ENCODE measurements around the gene SYNE2.

- TF ChIP-seq POLR2A (IDR thresholded peaks at IDR 0.05; ENCODE audit: low read depth) (no peak), POLR2AphosphoS5 (IDR thresholded peaks at IDR 0.05) (no peak)
- TF ChIP-seq, protein P1, sequence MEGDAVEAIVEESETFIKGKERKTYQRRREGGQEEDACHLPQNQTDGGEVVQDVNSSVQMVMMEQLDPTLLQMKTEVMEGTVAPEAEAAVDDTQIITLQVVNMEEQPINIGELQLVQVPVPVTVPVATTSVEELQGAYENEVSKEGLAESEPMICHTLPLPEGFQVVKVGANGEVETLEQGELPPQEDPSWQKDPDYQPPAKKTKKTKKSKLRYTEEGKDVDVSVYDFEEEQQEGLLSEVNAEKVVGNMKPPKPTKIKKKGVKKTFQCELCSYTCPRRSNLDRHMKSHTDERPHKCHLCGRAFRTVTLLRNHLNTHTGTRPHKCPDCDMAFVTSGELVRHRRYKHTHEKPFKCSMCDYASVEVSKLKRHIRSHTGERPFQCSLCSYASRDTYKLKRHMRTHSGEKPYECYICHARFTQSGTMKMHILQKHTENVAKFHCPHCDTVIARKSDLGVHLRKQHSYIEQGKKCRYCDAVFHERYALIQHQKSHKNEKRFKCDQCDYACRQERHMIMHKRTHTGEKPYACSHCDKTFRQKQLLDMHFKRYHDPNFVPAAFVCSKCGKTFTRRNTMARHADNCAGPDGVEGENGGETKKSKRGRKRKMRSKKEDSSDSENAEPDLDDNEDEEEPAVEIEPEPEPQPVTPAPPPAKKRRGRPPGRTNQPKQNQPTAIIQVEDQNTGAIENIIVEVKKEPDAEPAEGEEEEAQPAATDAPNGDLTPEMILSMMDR (IDR thresholded peaks at IDR 0.05) = no peak
These were observed 153.0 kb downstream of the SYNE2 start for GRCh38 chr14:64005822-64006221.

All from esophagus muscularis mucosa (tissue), 3 donors.